Gastrocnemius medialis (tissue), 4 donors: ENCODE results near the gene FNDC4. TPM values are rescaled to one million over a fixed set of nuclear protein-coding genes. Genes with fewer than 3 reads are reported as not detected.

Experiments
- ATAC-seq, 2 donors: fragments of 150-250 bp; one replicate each; pipeline ENCODE4 v1.9.1; 2016
- DNase-seq, 2 donors: peaks; one replicate each; pipeline ENCODE4 v3.0.0-alpha.2; 2019
- H3K27ac ChIP-seq, 4 donors: fragments of 200-600 bp; sonication (generic); 1 replicate in 1 of 4; 2 replicates in 3 of 4; pipeline ENCODE4 v1.5.1; 2016 to 2018; ENCODE audit warnings: mild to moderate bottlenecking in 2 of 4, moderate library complexity in 1 of 4
- H3K27me3 ChIP-seq, 3 donors: fragments of 200-600 bp; sonication (generic) in 2 of 3; 1 replicate in 1 of 3; 2 replicates in 2 of 3; pipeline versions ENCODE4 v1.5.1 to v1.6.0; 2016 to 2019; ENCODE audit warnings: mild to moderate bottlenecking in 1 of 3, moderate library complexity in 1 of 3
- H3K36me3 ChIP-seq, 2 donors: fragments of 200-600 bp; sonication (generic) in 1 of 2; one replicate each; pipeline ENCODE4 v1.5.1; 2017 to 2018
- H3K4me1 ChIP-seq, 2 donors: fragments of 200-600 bp; sonication (generic) in 1 of 2; one replicate each; pipeline ENCODE4 v1.5.1; 2016 to 2017; ENCODE audit warnings: mild to moderate bottlenecking in 2 of 2
- H3K4me3 ChIP-seq, 4 donors: fragments of 200-600 bp; sonication (generic) in 3 of 4; 1 replicate in 1 of 4; 2 replicates in 3 of 4; pipeline ENCODE4 v1.5.1; 2016 to 2019; ENCODE audit warnings: mild to moderate bottlenecking in 2 of 4
- H3K9me3 ChIP-seq, 3 donors: fragments of 200-600 bp; sonication (generic) in 2 of 3; 1 replicate in 1 of 3; 2 replicates in 2 of 3; pipeline ENCODE4 v1.5.1; 2016 to 2019
- CTCF ChIP-seq, 5 experiments: fragments of 450-650 bp in 3 of 5; fragments of 200-600 bp in 2 of 5; sonication (generic) in 2 of 5; IDR thresholded peaks in 4 of 5; conservative IDR thresholded peaks in 1 of 5; 1 replicate in 4 of 5; 2 replicates in 1 of 5; pipeline ENCODE4 v1.5.1; 2016 to 2019; ENCODE audit warnings: antibody characterized with exemption in 5 of 5, mild to moderate bottlenecking in 3 of 5, moderate library complexity in 3 of 5
- POLR2A ChIP-seq, 2 donors: fragments of 450-650 bp; IDR thresholded peaks; one replicate each; pipeline ENCODE4 v1.6.1; 2017; ENCODE audit warnings: antibody characterized with exemption in 2 of 2, mild to moderate bottlenecking in 2 of 2, moderate library complexity in 2 of 2
- in situ Hi-C, 4 donors: fragments of 200-750 bp; cut with MboI; loops; one replicate each; pipeline versions ENCODE4 v1.15.0 to v1.8.0; 2017; ENCODE audit warnings: low sequenced_read_pairs in 4 of 4
- intact Hi-C: fragments of 100-400 bp; cut with DNase I; formaldehyde crosslinking; loops from one replicate; pipeline ENCODE4 v1.15.1; 2023; ENCODE audit warnings: low total_unique reads
- total RNA-seq, 4 donors: library from RNA; depleted of rRNA; stranded (reverse); fragments of >200 nt; gene quantifications; one replicate each; pipeline versions ENCODE4 v1.1.0 to v1.2.3, GENCODE V29; 2016

FNDC4 gene
- total RNA-seq, 4 donors from 2014 or later: 2.0 to 6.4 (median 3.1) TPM

- Histone ChIP-seq H3K36me3 (no peaks in the 10 kb centered on the region), H3K4me1 (peaks cover 0 to 6% of the 10 kb centered on the region in 2 donors), H3K27ac (no peak overlapping the region), H3K9me3 (no peaks in the 10 kb centered on the region), H3K27me3 (peaks cover 13 to 23% (median 22%) of the 10 kb centered on the region in 3 donors), H3K4me3 (no peak overlapping the region)
- DNase-seq (no peak), ATAC-seq (no peak)
- intact Hi-C loops: no loop called here
- no peak for TF ChIP-seq POLR2A (IDR thresholded peaks at IDR 0.05)
- no peak for TF ChIP-seq CTCF (IDR thresholded peaks at IDR 0.05 in 4 of 5, conservative IDR thresholded peaks at IDR 0.05 in 1 of 5)
- in situ Hi-C loops: no loop called here
Measured at GRCh38 chr2:27495840-27496356, 898 bp upstream of the FNDC4 start.

- H3K4me3 ChIP-seq: peak overlapping the region; percentile 46 to 69 (median 56)
- peaks cover 13 to 23% (median 22%) of the 10 kb centered on the region in 3 donors for H3K27me3 ChIP-seq
- H3K27ac ChIP-seq: peak overlapping the region in 3 of 4 donors; percentile 6 to 35 (median 18)
- DNase-seq: peak; percentile 29 to 64
- no peaks in the 10 kb centered on the region for H3K36me3 ChIP-seq
- intact Hi-C loops (loop anchor here (5.0 kb wide), 1 partner anchor 137 kb away; the partner anchor contains the start of gene GTF3C2), in situ Hi-C loops (no loop called here)
- H3K9me3 ChIP-seq: no peaks in the 10 kb centered on the region
- TF ChIP-seq CTCF (IDR thresholded peaks at IDR 0.05 in 4 of 5, conservative IDR thresholded peaks at IDR 0.05 in 1 of 5): no peak
- TF ChIP-seq POLR2A (IDR thresholded peaks at IDR 0.05): peak; percentile 30 to 47
- peak; percentile 43 to 50 for ATAC-seq
- H3K4me1 ChIP-seq: peaks cover 4 to 14% of the 10 kb centered on the region in 2 donors
Measured at GRCh38 chr2:27494284-27494943, 586 bp downstream of the FNDC4 start.

DNA sequence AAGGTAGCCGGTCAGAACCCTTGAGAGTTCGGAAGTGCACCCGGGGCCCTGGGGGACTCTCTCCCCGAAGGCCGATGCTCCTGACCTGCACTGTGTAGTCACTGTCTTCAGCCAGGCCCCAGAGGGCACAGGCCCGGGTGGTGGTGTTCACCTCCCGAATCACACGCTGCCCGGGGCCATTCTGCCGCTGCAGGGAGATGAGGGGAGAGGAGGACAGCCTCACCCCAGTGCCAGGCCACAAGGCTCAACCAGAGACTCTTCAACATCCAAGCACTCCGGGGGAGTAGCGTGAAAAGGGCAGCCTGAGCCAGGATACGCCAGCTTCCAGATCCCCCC is 1.1 kb downstream of the FNDC4 start:
- Histone ChIP-seq H3K27ac (peak overlapping the region in 1 of 4 donors; percentile 6), H3K9me3 (no peaks in the 10 kb centered on the region), H3K36me3 (no peaks in the 10 kb centered on the region), H3K4me1 (peaks cover 7 to 19% of the 10 kb centered on the region in 2 donors), H3K4me3 (peak overlapping the region in 3 of 4 donors; percentile 54 to 69 (median 57)), H3K27me3 (peaks cover 13 to 23% (median 22%) of the 10 kb centered on the region in 3 donors)
- no peak for DNase-seq
- in situ Hi-C loops: no loop called here
- intact Hi-C loops: loop anchor here (1.0 to 5.0 kb wide), 2 partner anchors 62 to 137 kb away; partner anchors contain the start of gene GTF3C2
- no peak for ATAC-seq
- no peak for TF ChIP-seq CTCF (IDR thresholded peaks at IDR 0.05 in 4 of 5, conservative IDR thresholded peaks at IDR 0.05 in 1 of 5)
- no peak for TF ChIP-seq POLR2A (IDR thresholded peaks at IDR 0.05)

- H3K9me3 ChIP-seq: no peaks in the 10 kb centered on the region
- no peak overlapping the region for H3K4me3 ChIP-seq
- ATAC-seq (no peak), DNase-seq (no peak)
- H3K36me3 ChIP-seq: no peaks in the 10 kb centered on the region
- peaks cover 13 to 25% of the 10 kb centered on the region in 2 donors for H3K4me1 ChIP-seq
- H3K27me3 ChIP-seq: peaks cover 13 to 22% (median 18%) of the 10 kb centered on the region in 3 donors
- TF ChIP-seq POLR2A (IDR thresholded peaks at IDR 0.05): no peak
- no peak for TF ChIP-seq CTCF (IDR thresholded peaks at IDR 0.05 in 4 of 5, conservative IDR thresholded peaks at IDR 0.05 in 1 of 5)
- in situ Hi-C loops (no loop called here), intact Hi-C loops (loop anchor here (5.0 kb wide), 1 partner anchor 135 kb away; the partner anchor contains the start of gene GTF3C2)
- H3K27ac ChIP-seq: no peak overlapping the region
Measured at GRCh38 chr2:27492557-27492956, 2.4 kb downstream of the FNDC4 start.
